ENCODE measurements around the gene SNX8. TPM values are rescaled to one million over a fixed set of nuclear protein-coding genes. Genes with fewer than 3 reads are reported as not detected.
A peak's percentile ranks its signal among the peaks of the same experiment; 100 is the strongest.

SNX8 gene
- total RNA-seq, 1 experiment from 2014 or later: 40.6 TPM

DNA sequence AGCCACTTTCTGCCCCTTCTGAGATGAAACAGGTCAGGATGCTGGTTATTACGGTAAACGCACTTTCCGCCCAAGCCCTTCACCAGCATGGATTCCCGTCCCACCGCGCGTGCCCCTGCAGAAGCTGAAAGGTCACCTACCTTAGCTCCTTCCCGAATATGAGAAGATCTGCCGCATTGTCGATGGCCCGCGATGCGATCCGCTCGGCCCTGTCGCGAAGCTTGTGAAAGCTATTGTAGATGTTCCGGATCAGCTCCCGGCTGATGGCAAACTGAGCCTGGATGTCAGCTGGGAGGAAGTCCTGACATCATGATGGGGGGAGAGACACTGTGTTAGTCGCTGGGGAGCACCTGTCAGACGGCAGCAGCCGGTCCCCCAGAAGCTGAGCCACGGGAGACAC, 50.1 kb downstream of the SNX8 start:
- H3K27me3 ChIP-seq (ENCODE audit: insufficient read depth, low read length): no peaks in the 10 kb centered on the region
- TF ChIP-seq, protein P1, sequence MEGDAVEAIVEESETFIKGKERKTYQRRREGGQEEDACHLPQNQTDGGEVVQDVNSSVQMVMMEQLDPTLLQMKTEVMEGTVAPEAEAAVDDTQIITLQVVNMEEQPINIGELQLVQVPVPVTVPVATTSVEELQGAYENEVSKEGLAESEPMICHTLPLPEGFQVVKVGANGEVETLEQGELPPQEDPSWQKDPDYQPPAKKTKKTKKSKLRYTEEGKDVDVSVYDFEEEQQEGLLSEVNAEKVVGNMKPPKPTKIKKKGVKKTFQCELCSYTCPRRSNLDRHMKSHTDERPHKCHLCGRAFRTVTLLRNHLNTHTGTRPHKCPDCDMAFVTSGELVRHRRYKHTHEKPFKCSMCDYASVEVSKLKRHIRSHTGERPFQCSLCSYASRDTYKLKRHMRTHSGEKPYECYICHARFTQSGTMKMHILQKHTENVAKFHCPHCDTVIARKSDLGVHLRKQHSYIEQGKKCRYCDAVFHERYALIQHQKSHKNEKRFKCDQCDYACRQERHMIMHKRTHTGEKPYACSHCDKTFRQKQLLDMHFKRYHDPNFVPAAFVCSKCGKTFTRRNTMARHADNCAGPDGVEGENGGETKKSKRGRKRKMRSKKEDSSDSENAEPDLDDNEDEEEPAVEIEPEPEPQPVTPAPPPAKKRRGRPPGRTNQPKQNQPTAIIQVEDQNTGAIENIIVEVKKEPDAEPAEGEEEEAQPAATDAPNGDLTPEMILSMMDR (conservative IDR thresholded peaks at IDR 0.05): no peak
- H3K4me2 ChIP-seq (ENCODE audit: insufficient read depth, insufficient read length, low read length): no peak overlapping the region
- H3K56ac ChIP-seq (ENCODE audit: insufficient read length, low read depth, low read length): no peak overlapping the region
- DNase-seq: no peak
- H2AK5ac ChIP-seq (ENCODE audit: insufficient read length, low read length): no peak overlapping the region
- H3K27ac ChIP-seq (ENCODE audit: insufficient read length, low read depth, low read length): no peak overlapping the region
- WGBS (ENCODE audit: extremely low coverage, insufficient read length, low lambda C conversion rate): no CpG with 5 or more reads among the region's 23 CpGs
- no peak overlapping the region for H3K18ac ChIP-seq (ENCODE audit: insufficient read length, low read depth, low read length)
- no peaks in the 10 kb centered on the region for H3K4me1 ChIP-seq (ENCODE audit: insufficient read depth, low read length)
- H3K27me3 Mint-ChIP-seq (ENCODE audit: low read depth): no peaks in the 10 kb centered on the region
- H2BK20ac ChIP-seq (ENCODE audit: low read depth, low read length, poor library complexity, severe bottlenecking): no peak overlapping the region
- H2BK120ac ChIP-seq (ENCODE audit: low read depth, low read length, poor library complexity, severe bottlenecking): no peak overlapping the region
- no peak overlapping the region for H2AFZ ChIP-seq (ENCODE audit: low read length)
- H3K9ac ChIP-seq (ENCODE audit: extremely low read depth, insufficient read length, low read length): no peak overlapping the region
- H3K79me2 ChIP-seq (ENCODE audit: insufficient read depth, low read length): no peaks in the 10 kb centered on the region
- no peaks in the 10 kb centered on the region for H3K23me2 ChIP-seq (ENCODE audit: insufficient read length, low read depth, low read length, poor library complexity, severe bottlenecking)
- no peak overlapping the region for H3T11ph ChIP-seq (ENCODE audit: low read length)
- no peak overlapping the region for H3K23ac ChIP-seq (ENCODE audit: insufficient read length, low read depth, low read length)
- no peak overlapping the region for H4K8ac ChIP-seq (replicated peaks; ENCODE audit: insufficient read length, low read depth, low read length)
- no peak overlapping the region for H3K4me3 Mint-ChIP-seq
- no peak overlapping the region for H3K14ac ChIP-seq (ENCODE audit: insufficient read depth, low read length)
- no peak overlapping the region for H2BK5ac ChIP-seq (ENCODE audit: insufficient read length, low read length)
- H4K91ac ChIP-seq (ENCODE audit: insufficient read length, low read depth, low read length): no peak overlapping the region
- H3K4me1 Mint-ChIP-seq: peaks cover 0 to 2% of the 10 kb centered on the region in 2 experiments; a peak in 1 of 4 replicates
- no peaks in the 10 kb centered on the region for H3K9me3 ChIP-seq (ENCODE audit: control insufficient read depth, low read depth, low read length)
- H3K36me3 Mint-ChIP-seq (ENCODE audit: insufficient read depth in 1 of 3, low read depth in 3 of 3): peaks cover 19 to 53% (median 30%) of the 10 kb centered on the region in 3 experiments
- H3K4ac ChIP-seq (ENCODE audit: low read depth, low read length): no peak overlapping the region
- H3K79me1 ChIP-seq (ENCODE audit: insufficient read depth, low read depth, low read length, poor library complexity, severe bottlenecking): no peaks in the 10 kb centered on the region
- H3K9me3 Mint-ChIP-seq: peaks cover 7% of the 10 kb centered on the region in 2 experiments; a peak in 4 of 5 replicates
- H2BK12ac ChIP-seq (ENCODE audit: insufficient read length, low read depth, low read length): no peak overlapping the region
- H2BK15ac ChIP-seq (ENCODE audit: low read depth, low read length): no peak overlapping the region
- H4K20me1 ChIP-seq (ENCODE audit: control insufficient read depth, insufficient read depth, insufficient read length): no peaks in the 10 kb centered on the region
- H4K5ac ChIP-seq (ENCODE audit: insufficient read length, low read depth, low read length): no peak overlapping the region
- peak overlapping the region in 1 of 3 experiments; percentile 30; a peak in 2 of 7 replicates for H3K27ac Mint-ChIP-seq

Measured in H9 (cell line).